Glutamatergic neuron (in vitro differentiated cells): ENCODE results near the gene RFX1. TPM values are rescaled to one million over a fixed set of nuclear protein-coding genes. Genes with fewer than 3 reads are reported as not detected.
A peak's percentile ranks its signal among the peaks of the same experiment; 100 is the strongest.
"Not testable (repeated sequence)": the region's sequence is repeated elsewhere in the genome, so short reads cannot be mapped to it uniquely, and the experiment has no call there.

Experiments used
- DNase-seq: peaks from one replicate; pipeline ENCODE4 v3.0.0; 2022
- H3K27ac Mint-ChIP-seq: one replicate; pipeline ENCODE4 v1.8.0; 2020; ENCODE audit warnings: mild to moderate bottlenecking, mixed read lengths, inconsistent platforms; ENCODE audit not compliant: unreplicated experiment
- H3K27me3 Mint-ChIP-seq: one replicate; pipeline ENCODE4 v1.8.0; 2020; ENCODE audit warnings: mild to moderate bottlenecking, moderate library complexity, mixed read lengths, inconsistent platforms; ENCODE audit not compliant: unreplicated experiment
- H3K36me3 Mint-ChIP-seq: one replicate; pipeline ENCODE4 v1.8.0; 2020; ENCODE audit warnings: mild to moderate bottlenecking, mixed read lengths, inconsistent platforms; ENCODE audit not compliant: unreplicated experiment
- H3K4me1 Mint-ChIP-seq: one replicate; pipeline ENCODE4 v1.8.0; 2020; ENCODE audit warnings: mild to moderate bottlenecking, low read depth, mixed read lengths, inconsistent platforms; ENCODE audit not compliant: unreplicated experiment
- H3K4me3 Mint-ChIP-seq: one replicate; pipeline ENCODE4 v1.8.0; 2020; ENCODE audit warnings: mild to moderate bottlenecking, mixed read lengths, inconsistent platforms; ENCODE audit not compliant: unreplicated experiment
- H3K9me3 Mint-ChIP-seq: one replicate; pipeline ENCODE4 v1.8.0; 2020; ENCODE audit warnings: mild to moderate bottlenecking, moderate library complexity, mixed read lengths, inconsistent platforms; ENCODE audit not compliant: unreplicated experiment
- CTCF ChIP-seq: fragments of 200-600 bp; sonication (generic); IDR thresholded peaks from one replicate; pipeline ENCODE4 v1.5.0; 2021; ENCODE audit not compliant: partially characterized antibody, unreplicated experiment
- total RNA-seq: library from RNA; stranded (reverse); fragmentation: NEBNext Ultra II Directional; extraction: Animal tissue kit (Norgen Biotek cat#: 25700); gene quantifications from one replicate; pipeline ENCODE4 v1.2.1, GENCODE V29; 2021; ENCODE audit not compliant: unreplicated experiment

Gene RFX1
- total RNA-seq, 1 donor from 2014 or later, result 9.4 TPM

- no peak overlapping the region for H3K4me3 Mint-ChIP-seq
- peaks cover 7% of the 10 kb centered on the region for H3K9me3 Mint-ChIP-seq
- TF ChIP-seq CTCF, result no peak
- H3K27ac Mint-ChIP-seq, result no peak overlapping the region
- no peak for DNase-seq
- H3K27me3 Mint-ChIP-seq, result peaks cover 12% of the 10 kb centered on the region
- peaks cover under 1% of the 10 kb centered on the region for H3K4me1 Mint-ChIP-seq
- no peaks in the 10 kb centered on the region for H3K36me3 Mint-ChIP-seq
Measured at GRCh38 chr19:14053032-14053431, 46.9 kb upstream of the RFX1 start.

- Mint-ChIP-seq H3K4me1 (no peaks in the 10 kb centered on the region), H3K27me3 (peaks cover 9% of the 10 kb centered on the region), H3K27ac (no peak overlapping the region), H3K4me3 (no peak overlapping the region), H3K36me3 (no peaks in the 10 kb centered on the region), H3K9me3 (peaks cover 7% of the 10 kb centered on the region)
- DNase-seq, result no peak
- TF ChIP-seq CTCF, result no peak
Measured at GRCh38 chr19:14052470-14052869, 46.4 kb upstream of the RFX1 start.

- no peaks in the 10 kb centered on the region for H3K4me1 Mint-ChIP-seq
- no peak for DNase-seq
- no peak for TF ChIP-seq CTCF
- H3K27ac Mint-ChIP-seq, result no peak overlapping the region
- peaks cover 7% of the 10 kb centered on the region for H3K9me3 Mint-ChIP-seq
- peaks cover 9% of the 10 kb centered on the region for H3K27me3 Mint-ChIP-seq
- no peak overlapping the region for H3K4me3 Mint-ChIP-seq
- no peaks in the 10 kb centered on the region for H3K36me3 Mint-ChIP-seq
Measured at GRCh38 chr19:14051980-14052379, 45.9 kb upstream of the RFX1 start.

GRCh38 chr19:14050961-14051360 lies 44.8 kb upstream of the RFX1 start:
- peak; percentile 45 for TF ChIP-seq CTCF
- not testable (repeated sequence) for H3K27me3 Mint-ChIP-seq, DNase-seq, H3K4me1 Mint-ChIP-seq, H3K36me3 Mint-ChIP-seq, H3K9me3 Mint-ChIP-seq, H3K27ac Mint-ChIP-seq, H3K4me3 Mint-ChIP-seq

- peaks cover 6% of the 10 kb centered on the region for H3K27me3 Mint-ChIP-seq
- H3K9me3 Mint-ChIP-seq, result peaks cover 5% of the 10 kb centered on the region
- no peak overlapping the region for H3K4me3 Mint-ChIP-seq
- H3K36me3 Mint-ChIP-seq, result no peaks in the 10 kb centered on the region
- no peaks in the 10 kb centered on the region for H3K4me1 Mint-ChIP-seq
- DNase-seq, result no peak
- no peak overlapping the region for H3K27ac Mint-ChIP-seq
- TF ChIP-seq CTCF, result no peak
Measured at GRCh38 chr19:14050512-14050911, 44.4 kb upstream of the RFX1 start.
